Stimulated activated naive CD4-positive, alpha-beta T cell (primary cell): ENCODE results near the gene METTL25B.

ENCODE experiments used
- DNase-seq, 6 experiments: peaks; one replicate each; lab custom pipeline; 2025; lab: John Stamatoyannopoulos, UW

Gene METTL25B

DNA sequence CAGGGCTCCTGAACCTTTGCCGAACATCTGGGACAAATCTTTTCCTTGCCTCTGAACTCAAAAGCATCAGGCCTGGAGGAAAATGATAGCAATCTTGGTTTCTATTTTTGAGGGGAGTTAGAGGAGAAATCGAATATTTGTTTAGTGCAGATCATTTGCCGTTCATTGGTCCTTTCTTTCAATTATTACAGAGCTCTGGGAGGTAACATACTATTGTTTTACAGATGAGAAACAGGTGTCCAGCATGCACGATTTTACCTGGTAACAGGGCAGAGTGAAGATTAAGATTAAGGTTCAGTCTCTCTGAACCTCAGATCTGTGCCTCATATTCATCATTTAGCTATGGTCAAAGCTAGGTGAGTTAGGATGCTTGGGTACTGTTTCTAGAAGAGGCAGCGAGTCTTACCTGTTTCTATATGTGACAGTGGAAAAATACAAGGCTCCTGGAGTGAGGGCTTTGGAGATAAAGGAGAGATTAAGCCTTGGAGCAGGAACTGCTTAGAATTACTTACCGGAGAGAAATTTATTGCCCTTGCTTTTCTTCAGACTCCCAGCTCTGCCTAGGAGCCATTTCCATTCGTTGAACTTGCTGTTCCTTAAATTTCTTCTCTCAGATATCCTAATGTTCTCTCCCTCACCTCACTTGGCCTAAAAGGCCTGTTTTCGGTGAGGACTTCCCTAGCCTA, 40.5 kb downstream of the METTL25B start:
- DNase-seq, result no peak

DNA sequence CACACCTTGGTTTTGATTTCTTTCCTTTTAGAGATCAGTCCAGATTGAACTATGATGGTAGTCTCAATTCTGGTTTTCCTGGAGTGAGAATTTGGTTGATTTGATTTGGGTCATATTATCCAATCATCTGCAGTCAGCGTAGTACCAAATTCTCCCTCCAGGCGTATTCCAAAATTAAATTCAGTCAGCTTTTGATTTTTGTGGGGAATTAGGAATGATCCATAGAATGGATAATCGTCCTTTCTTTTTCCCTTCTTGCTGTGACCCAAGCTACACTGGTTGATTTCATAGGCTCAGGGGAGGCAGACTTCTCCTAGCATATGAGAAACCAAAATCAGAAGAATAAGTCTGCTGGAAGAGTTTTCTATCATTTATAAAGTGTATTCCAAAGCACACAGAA, 44.0 kb downstream of the METTL25B start:
- DNase-seq, result no peak

DNA sequence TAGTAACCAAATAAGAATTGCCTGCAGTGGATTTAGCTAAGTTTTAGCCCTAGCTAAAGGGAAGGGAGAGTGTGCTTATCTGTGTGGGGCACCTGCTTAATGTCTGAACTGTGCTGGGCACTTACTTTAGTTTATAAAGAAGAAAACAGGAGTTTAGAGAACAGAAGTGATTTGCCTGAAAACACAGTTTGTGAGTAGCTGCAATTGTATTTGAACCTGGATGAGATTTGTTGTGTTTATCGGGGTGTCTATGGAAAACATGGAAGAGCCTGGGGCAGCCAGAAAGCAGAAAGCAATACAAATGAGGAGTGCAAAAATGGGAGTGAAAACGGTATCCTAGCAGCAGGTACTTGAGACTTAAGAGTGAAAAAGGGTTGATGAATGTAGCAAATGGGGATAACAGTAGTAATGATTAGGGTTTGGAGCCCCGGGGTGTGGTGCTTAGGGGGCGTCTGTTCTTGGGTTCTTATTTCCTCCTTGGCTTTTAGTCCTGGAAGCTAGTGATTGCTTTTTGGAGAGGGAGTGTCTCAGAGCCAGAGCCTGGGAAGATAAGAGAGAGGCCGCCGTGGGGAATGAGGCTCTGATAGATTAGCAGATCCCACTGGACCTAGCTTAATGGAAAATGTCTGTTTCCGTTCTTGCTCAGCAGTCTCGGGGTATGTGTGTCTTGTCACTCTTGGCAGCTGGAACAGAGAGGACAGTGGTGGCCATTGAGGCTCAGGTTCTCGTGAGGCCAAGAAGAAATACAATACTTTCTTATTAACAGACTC, 44.6 kb downstream of the METTL25B start:
- no peak for DNase-seq

DNA sequence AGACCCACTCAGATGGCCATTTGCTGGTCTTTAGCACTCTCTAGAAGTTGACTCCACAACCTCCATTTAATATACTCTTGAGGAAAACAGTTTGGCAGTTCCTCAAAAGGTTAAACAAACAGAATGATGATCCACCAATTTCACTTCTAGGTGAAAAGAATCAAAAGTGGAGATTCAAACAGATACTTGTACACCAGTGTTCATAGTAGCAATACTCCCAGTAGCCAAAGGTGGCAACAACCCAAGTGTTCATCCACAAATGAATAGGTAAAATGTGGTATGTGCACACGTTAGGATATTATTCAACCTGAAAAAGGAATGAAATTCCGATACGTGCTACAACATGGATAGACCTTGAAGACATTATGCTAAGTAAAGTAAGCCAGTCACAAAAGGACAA, 45.3 kb downstream of the METTL25B start:
- DNase-seq, result no peak

DNA sequence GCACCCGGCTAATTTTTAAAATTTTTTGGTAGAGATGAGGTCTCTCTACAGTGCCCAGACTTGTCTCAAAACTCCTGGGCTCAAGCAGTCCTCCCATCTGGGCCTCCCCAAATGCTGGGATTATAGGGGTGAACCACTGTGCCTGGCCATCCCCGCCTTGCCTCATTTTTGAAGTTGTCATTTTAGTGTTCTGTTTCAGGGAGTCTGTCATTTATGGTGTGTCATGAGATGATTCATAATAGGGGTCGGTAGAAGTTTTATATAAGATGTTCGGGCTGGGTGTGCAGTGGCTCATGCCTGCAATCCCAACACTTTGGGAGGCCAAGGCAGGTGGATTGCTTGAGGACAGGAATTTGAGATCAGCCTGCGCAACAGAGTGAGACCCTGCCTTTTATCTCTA, 47.5 kb downstream of the METTL25B start:
- DNase-seq, result no peak

DNA sequence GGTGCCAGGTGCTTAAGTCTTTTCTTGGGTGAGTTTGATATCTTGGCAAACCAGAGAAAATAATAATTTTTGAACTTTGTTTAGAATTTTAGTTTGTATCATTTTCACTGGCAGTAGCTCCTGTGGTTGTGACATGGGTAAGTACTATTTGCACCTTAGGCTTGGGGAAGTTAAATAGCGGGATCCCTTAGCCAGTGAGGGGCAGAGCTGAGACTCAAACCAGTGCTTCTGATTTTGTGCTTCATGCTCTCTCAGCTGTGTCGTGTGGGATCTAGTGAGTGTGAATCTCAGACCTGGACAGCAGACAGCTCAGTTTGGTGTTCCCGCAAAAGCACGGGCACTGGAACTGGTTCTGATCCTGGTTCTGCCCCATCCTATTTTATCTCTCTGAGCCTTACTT, 48.7 kb downstream of the METTL25B start:
- no peak for DNase-seq

DNA sequence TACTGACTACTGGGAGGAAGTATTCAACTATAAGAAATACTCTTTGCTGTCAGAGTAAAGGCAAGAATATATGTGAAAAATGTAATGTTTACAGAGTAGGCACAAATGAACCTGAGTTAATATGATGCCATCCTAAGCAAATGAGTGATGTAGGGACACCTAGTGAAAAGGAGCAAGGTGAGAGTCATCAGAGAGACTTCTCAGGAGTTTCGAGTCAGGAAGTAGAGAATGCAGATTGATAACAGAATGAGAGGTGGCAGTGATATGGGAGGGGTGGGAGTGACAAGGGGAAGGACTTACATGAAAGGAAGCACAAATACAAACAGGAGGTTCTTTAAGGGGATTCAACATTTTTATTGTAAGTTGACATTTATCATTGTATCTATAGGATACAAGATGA, 49.3 kb downstream of the METTL25B start:
- no peak for DNase-seq

DNA sequence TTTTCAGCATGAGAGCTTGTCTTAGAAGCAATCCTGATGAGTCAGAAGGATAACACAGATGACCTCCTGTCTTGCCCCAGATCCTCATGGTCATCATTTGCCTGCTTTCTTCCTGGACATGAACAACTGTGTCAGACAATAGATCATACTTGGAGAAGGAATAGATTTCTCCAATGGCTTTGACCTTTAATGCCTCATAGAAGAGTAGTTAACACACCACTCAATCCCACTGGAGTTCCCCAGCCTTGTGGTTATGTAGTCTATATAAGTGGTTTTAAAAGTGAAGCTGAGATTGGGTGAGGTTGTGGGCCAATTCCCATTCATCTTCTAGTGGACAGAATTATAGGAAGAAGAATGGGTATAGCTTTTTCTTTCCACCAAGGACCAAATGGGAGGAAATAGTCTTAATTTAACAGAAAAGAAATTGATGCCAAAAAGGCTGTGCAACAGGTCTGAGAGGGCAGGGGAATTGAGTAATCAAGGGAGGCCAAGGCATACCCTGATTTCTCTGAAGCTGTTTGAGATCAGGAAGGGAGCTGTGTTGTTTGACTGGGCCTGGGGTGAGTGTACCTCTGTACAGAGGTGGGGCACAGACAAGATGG, 53.4 kb downstream of the METTL25B start:
- no peak for DNase-seq

DNA sequence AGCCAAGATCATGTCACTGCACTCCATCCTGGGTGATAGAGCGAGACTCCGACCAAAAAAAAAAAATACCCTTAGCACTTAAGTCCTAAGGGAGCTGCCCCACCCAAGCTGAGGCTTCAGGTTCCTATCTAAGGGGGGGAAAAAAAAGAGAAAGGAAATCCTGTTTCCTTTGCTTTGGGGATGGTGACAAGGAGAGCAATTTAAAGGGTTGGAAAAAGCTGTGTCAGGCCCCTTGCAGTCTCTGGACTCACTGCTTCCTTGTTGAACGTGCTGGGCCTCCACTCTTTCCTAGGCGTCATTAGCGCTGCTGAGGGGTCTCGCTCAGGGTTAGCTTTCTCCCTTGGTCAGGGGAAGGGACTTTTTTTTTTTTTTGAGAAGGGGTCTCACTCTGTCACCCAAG, 57.2 kb downstream of the METTL25B start:
- DNase-seq, result no peak
